ENCODE measurements around the gene C2orf42.
"Not testable (repeated sequence)": the region's sequence is repeated elsewhere in the genome, so short reads cannot be mapped to it uniquely, and the experiment has no call there.

C2orf42 gene

DNA sequence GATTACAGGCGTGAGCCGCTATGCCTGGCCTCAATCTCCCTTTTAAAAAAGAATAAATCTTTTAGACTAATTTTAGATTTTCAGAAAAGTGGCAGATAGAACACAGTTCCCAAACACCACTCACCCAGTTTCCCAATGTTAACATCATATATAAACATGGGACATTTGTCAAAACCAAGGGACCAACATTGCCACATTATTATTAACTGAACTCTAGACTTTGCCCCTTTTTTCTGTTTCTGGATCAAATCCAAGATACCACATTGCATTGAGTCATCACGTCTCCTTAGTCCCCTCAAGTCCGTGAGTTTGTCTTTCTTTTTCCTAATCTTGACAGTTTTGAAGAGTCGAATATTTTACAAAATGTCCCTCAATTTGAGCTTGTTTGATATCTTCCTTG lies 2.4 kb downstream of the C2orf42 start:
- H3K4me3 ChIP-seq: no peak overlapping the region
- no peaks in the 10 kb centered on the region for H4K20me1 ChIP-seq
- no peak overlapping the region for H3K27ac ChIP-seq
- H3K36me3 ChIP-seq: no peaks in the 10 kb centered on the region
- TF ChIP-seq Cebpa-rat (IDR thresholded peaks at IDR 0.05): no peak
- H3K9me3 ChIP-seq (replicated peaks in 1 of 11): no peaks in the 10 kb centered on the region
- H3K9ac ChIP-seq: no peak overlapping the region
- H3K4me1 ChIP-seq: peaks cover 3 to 13% (median 12%) of the 10 kb centered on the region in 10 experiments; a peak in 17 of 20 replicates
- no peaks in the 10 kb centered on the region for H3K27me3 ChIP-seq
- H3K4me2 ChIP-seq: no peak overlapping the region

DNA sequence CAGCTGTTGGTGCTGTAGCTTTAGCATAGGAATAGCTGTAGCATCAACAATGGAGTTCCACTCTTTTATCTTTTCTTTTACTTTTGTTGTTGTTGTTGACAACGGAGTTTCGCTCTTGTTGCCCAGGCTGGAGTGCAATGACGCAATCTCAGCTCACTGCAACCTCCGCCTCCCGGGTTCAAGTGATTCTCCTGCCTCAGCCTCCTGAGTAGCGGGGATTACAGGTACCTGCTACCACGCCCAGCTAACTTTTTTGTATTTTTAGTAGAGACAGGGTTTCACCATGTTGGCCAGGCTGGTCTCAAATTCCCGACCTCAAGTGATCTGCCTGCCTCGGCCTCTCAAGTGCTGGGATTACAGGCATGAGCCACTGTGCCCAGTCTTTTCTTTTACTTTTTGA lies 3.6 kb downstream of the C2orf42 start:
- not testable (repeated sequence) for H3K27ac ChIP-seq; H3K36me3 ChIP-seq; H3K9ac ChIP-seq; H3K9me3 ChIP-seq (replicated peaks in 1 of 11); H4K20me1 ChIP-seq; H3K27me3 ChIP-seq; H3K4me3 ChIP-seq; H3K4me2 ChIP-seq
- peak in 2 of 11 experiments; percentile 21 to 43; a peak in 1 of 22 replicates for TF ChIP-seq Cebpa-rat (IDR thresholded peaks at IDR 0.05)
- H3K4me1 ChIP-seq: peaks cover 9 to 20% (median 17%) of the 10 kb centered on the region in 10 experiments

DNA sequence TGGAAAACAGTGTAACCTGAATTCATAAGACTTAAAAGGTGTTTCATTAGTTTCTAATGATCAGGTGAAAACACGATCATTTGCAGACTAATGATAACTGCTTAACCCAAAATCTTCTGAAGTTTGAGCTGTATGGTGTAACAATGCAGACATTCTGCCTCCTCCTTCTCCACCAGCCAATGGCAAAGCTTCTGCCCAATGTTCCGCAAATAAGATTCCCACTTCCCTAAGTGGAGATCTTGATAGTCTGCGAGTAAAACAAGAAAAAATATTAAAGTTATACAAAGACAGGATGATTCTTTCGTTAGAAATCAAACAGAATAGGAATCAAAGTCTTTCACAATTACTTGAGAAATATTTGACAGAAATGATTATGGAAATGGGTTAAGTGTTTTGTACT lies 8.1 kb downstream of the C2orf42 start:
- peaks cover 16 to 44% (median 27%) of the 10 kb centered on the region in 11 experiments; a peak in 20 of 22 replicates for H3K36me3 ChIP-seq
- H3K4me3 ChIP-seq: no peak overlapping the region
- H4K20me1 ChIP-seq: peaks cover 0 to 5% (median 0%) of the 10 kb centered on the region in 11 experiments; a peak in 2 of 22 replicates
- H3K27ac ChIP-seq: peak overlapping the region in 1 of 11 experiments; percentile 73; a peak in 1 of 22 replicates
- no peak overlapping the region for H3K9ac ChIP-seq
- H3K27me3 ChIP-seq: no peaks in the 10 kb centered on the region
- H3K4me1 ChIP-seq: peaks cover 19 to 34% (median 32%) of the 10 kb centered on the region in 10 experiments
- no peak for TF ChIP-seq Cebpa-rat (IDR thresholded peaks at IDR 0.05)
- peak overlapping the region in 4 of 11 experiments; percentile 73 to 85 (median 81); a peak in 5 of 22 replicates for H3K4me2 ChIP-seq
- no peaks in the 10 kb centered on the region for H3K9me3 ChIP-seq (replicated peaks in 1 of 11)

DNA sequence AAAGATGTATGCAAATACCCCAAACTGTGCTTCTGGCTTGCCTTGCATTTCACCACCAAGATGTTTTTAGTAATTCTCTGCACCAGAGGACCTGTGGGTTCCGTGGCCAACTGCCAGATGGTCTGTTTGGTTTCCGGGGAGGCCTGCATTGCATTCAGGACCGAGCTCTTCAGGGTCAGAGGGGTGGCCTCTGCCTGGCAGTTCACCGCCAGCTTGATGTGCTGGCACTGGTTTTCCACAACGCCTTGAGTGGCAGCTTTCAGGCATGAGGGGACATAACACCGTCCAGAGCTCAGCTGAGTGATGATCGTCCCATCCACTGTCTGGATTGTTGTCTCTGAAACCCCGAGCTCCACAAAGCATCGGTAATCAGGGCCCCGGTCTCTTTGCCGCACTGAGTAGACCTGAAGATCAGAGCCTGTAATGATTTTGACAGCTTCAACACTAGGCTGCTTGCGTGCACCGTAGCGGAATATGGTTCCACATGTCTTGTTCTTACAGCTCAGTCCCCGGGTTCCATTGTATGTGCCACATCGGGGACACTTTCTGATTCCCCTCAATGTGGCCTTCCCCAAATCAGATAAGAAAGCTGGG lies 9.4 kb downstream of the C2orf42 start:
- Histone ChIP-seq H3K36me3 (peaks cover 25 to 57% (median 39%) of the 10 kb centered on the region in 11 experiments; a peak in 20 of 22 replicates), H3K4me3 (peak overlapping the region in 7 of 10 experiments; percentile 24 to 53 (median 32); a peak in 11 of 20 replicates), H3K27ac (peak overlapping the region in 10 of 11 experiments; percentile 25 to 75 (median 66); a peak in 19 of 22 replicates), H3K9me3 (replicated peaks in 1 of 11) (no peaks in the 10 kb centered on the region), H4K20me1 (peaks cover 0 to 5% (median 0%) of the 10 kb centered on the region in 11 experiments; a peak in 2 of 22 replicates), H3K4me1 (peaks cover 19 to 41% (median 39%) of the 10 kb centered on the region in 10 experiments), H3K27me3 (no peaks in the 10 kb centered on the region), H3K4me2 (peak overlapping the region; percentile 62 to 90 (median 84)), H3K9ac (peak overlapping the region in 10 of 11 experiments; percentile 39 to 76 (median 64); a peak in 19 of 22 replicates)
- TF ChIP-seq Cebpa-rat (IDR thresholded peaks at IDR 0.05): no peak

DNA sequence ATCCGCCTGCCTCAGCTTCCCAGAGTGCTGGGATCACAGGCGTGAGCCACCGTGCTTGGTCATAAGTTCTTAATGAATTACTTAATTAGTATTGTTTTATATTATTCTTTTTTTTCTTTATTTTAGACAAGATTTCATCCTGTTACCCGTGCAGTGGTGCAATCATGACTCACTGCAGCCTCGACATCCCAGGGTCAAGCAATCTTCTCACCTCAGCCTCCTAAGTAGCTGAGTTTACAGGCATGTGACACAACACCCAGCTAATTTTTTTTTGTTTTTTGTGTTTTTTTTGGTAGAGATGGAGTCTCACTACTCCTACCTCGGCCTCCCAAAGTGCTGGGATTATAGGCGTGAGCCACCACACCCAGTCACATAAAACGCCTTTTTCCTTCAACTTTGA lies 17.3 kb downstream of the C2orf42 start:
- Histone ChIP-seq H3K9me3 (replicated peaks in 1 of 11) (no peaks in the 10 kb centered on the region), H3K4me3 (no peak overlapping the region), H3K27ac (no peak overlapping the region), H3K9ac (no peak overlapping the region), H4K20me1 (no peaks in the 10 kb centered on the region), H3K27me3 (no peaks in the 10 kb centered on the region), H3K4me2 (no peak overlapping the region), H3K4me1 (peaks cover 0 to 22% (median 15%) of the 10 kb centered on the region in 10 experiments; a peak in 11 of 20 replicates), H3K36me3 (peaks cover 86 to 99% (median 97%) of the 10 kb centered on the region in 11 experiments)
- no peak for TF ChIP-seq Cebpa-rat (IDR thresholded peaks at IDR 0.05)

DNA sequence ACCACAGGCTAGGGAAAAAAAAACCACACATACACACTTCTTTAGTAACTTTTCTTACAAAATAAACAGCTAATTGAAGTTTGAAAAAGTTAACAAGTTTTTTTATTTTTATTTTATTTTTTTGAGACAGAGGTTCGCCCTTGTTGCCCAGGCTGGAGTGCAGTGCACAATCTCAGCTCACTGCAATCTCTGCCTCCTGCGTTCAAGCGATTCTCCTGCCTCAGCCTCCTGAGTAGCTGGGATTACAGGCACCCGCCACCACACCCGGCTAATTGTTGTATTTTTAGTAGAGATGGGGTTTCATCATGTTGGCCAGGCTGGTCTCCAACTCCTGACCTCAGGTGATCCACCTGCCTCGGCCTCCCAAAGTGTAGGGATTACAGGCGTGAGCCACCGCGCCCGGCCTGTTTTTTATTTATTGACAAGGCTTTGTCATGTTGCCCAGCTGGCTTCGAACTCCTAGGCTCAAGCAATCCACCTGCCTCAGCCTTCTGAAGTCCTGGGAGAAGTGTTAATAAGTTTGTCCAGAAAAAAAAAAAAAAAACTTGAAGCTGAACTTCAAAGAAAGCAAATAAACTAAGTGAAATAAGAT lies 21.1 kb downstream of the C2orf42 start:
- H3K27me3 ChIP-seq, H3K4me1 ChIP-seq: not testable (repeated sequence)

DNA sequence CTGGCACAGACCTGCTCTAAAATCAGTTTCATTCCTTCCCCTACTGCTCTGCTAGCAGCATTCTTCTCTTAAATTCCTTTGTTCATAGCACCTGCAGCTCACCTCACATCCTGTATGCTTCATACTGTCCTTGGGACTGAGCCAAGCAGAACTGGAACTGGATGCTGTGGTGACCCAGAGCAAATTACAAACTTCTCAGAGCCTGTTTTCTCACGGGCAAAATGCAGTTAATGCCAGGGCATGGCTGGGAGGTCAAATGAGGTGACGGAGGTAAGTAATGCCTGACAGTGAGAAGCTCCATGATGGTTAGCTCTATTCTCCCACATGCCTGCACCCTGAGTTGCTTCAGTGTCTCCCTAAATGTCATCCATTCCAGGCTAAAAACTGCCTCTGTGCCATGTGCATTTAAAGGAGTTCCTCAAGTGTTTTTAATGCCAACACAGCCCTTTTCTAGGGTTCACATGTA lies 29.7 kb downstream of the C2orf42 start:
- no peak overlapping the region for H3K4me2 ChIP-seq
- H3K9me3 ChIP-seq (replicated peaks in 1 of 11): no peaks in the 10 kb centered on the region
- H3K4me3 ChIP-seq: no peak overlapping the region
- H3K27ac ChIP-seq: no peak overlapping the region
- H3K27me3 ChIP-seq: no peaks in the 10 kb centered on the region
- peaks cover 0 to 5% (median 0%) of the 10 kb centered on the region in 10 experiments; a peak in 2 of 20 replicates for H3K4me1 ChIP-seq
- H3K36me3 ChIP-seq: peaks cover 84 to 100% (median 95%) of the 10 kb centered on the region in 11 experiments
- no peak for TF ChIP-seq Cebpa-rat (IDR thresholded peaks at IDR 0.05)
- H4K20me1 ChIP-seq: no peaks in the 10 kb centered on the region
- no peak overlapping the region for H3K9ac ChIP-seq

More for the DNA sequence above, 21.1 kb downstream of the C2orf42 start:
- H4K20me1 ChIP-seq; H3K27ac ChIP-seq; H3K4me2 ChIP-seq; H3K9me3 ChIP-seq (replicated peaks in 1 of 11); H3K9ac ChIP-seq; H3K4me3 ChIP-seq: not testable (repeated sequence)
- peaks cover 85 to 100% (median 94%) of the 10 kb centered on the region in 11 experiments for H3K36me3 ChIP-seq

DNA sequence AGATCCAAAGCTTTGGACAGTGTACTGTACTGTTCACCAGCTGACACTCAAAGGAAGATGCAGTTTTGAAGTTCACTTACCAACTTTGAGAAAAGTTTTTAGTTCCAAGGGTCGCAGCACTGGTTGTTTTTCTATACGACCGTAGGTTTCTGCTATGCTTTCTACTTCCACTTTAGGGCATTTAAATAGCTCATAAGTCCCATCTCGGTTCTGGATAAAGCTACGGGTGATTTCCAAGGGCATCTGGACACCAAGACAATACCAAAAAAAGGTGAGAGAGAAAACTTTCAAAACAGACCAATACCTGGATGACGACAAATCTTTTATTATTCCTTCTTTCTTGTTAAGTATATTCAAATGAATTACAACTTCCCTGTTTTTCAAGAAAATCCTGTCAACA lies 30.3 kb downstream of the C2orf42 start:
- no peak for TF ChIP-seq Cebpa-rat (IDR thresholded peaks at IDR 0.05)
- H3K4me2 ChIP-seq: no peak overlapping the region
- H3K9ac ChIP-seq: no peak overlapping the region
- H3K36me3 ChIP-seq: peaks cover 83 to 100% (median 94%) of the 10 kb centered on the region in 11 experiments
- H3K27me3 ChIP-seq: no peaks in the 10 kb centered on the region
- H3K4me3 ChIP-seq: no peak overlapping the region
- no peaks in the 10 kb centered on the region for H4K20me1 ChIP-seq
- no peaks in the 10 kb centered on the region for H3K9me3 ChIP-seq (replicated peaks in 1 of 11)
- peaks cover 0 to 5% (median 0%) of the 10 kb centered on the region in 10 experiments; a peak in 2 of 20 replicates for H3K4me1 ChIP-seq
- no peak overlapping the region for H3K27ac ChIP-seq

DNA sequence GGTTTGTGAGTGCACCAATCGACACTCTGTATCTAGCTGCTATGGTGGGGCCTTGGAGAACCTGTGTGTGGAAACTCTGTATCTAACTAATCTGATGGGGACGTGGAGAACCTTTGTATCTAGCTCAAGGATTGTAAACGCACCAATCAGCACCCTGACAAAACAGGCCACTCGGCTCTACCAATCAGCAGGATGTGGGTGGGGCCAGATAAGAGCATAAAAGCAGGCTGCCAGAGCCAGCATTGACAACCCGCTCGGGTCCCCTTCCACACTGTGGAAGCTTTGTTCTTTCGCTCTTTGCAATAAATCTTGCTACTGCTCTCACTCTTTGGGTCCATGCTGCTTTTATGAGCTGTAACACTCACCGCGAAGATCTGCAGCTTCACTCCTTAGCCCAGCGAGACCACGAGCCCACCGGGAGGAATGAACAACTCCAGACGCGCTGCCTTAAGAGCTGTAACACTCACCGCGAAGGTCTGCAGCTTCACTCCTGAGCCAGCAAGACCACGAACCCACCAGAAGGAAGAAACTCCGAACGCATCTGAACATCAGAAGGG lies 41.6 kb downstream of the C2orf42 start:
- not testable (repeated sequence) for H3K27ac ChIP-seq; H3K9me3 ChIP-seq (replicated peaks in 1 of 11); H3K27me3 ChIP-seq; H3K4me1 ChIP-seq; H3K4me2 ChIP-seq; H3K4me3 ChIP-seq; H3K9ac ChIP-seq; H4K20me1 ChIP-seq
- peaks cover 24 to 46% (median 39%) of the 10 kb centered on the region in 11 experiments for H3K36me3 ChIP-seq

DNA sequence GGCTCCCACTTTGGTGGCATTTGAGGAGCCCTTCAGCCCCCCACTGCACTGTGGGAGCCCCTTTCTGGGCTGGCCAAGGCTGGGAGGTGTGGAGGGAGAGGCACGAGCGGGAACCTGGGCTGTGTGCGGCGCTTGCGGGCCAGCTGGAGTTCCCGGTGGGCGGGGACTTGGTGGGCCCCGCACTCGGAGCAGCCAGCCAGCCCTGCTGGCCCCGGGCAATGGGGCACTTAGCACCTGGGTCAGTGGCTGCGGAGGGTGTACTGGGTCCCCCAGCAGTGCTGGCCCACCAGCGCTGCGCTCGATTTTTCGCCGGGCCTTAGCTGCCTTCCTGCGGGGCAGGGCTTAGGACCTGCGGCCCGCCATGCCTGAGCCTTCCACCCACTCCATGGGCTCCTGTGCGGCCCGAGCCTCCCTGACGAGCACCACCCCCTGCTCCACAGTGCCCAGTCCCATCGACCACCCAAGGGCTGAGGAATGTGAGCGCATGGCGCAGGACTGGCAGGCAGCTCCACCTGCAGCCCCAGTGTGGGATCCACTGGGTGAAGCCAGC lies 42.5 kb downstream of the C2orf42 start:
- not testable (repeated sequence) for H3K27me3 ChIP-seq; H3K4me2 ChIP-seq; H3K9me3 ChIP-seq (replicated peaks in 1 of 11); H3K9ac ChIP-seq; H3K4me3 ChIP-seq; H3K27ac ChIP-seq; H4K20me1 ChIP-seq
- Histone ChIP-seq H3K4me1 (peaks cover 6 to 15% (median 13%) of the 10 kb centered on the region in 10 experiments), H3K36me3 (peaks cover 24 to 39% (median 36%) of the 10 kb centered on the region in 11 experiments)

All from BLaER1 treated with 17β-estradiol and CSF1 and Interleukin-3, amounts not matched to agents 10 nM and 100 nM (cell line).